Upper lobe of left lung (tissue), 6 donors: ENCODE data around the gene ANK3. TPM values are rescaled to one million over a fixed set of nuclear protein-coding genes. Genes with fewer than 3 reads are reported as not detected.

Experiments used
- ATAC-seq, 2 donors: fragments of 200-7000 bp; cut with Tn5 transposase; one replicate each; pipeline ENCODE4 v1.9.1; 2022; ENCODE audit warnings: mild to moderate bottlenecking in 2 of 2, moderate library complexity in 2 of 2; ENCODE audit not compliant: low FRiP score in 2 of 2
- DNase-seq, 2 donors: peaks; one replicate each; pipeline ENCODE4 v3.0.0-alpha.2; 2019 to 2020
- H3K27ac ChIP-seq, 4 donors: fragments of 200-600 bp; sonication (generic); one replicate each; pipeline ENCODE4 v1.5.1; 2016 to 2019
- H3K27me3 ChIP-seq, 4 donors: fragments of 200-600 bp; sonication (generic); one replicate each; pipeline ENCODE4 v1.5.1; 2017 to 2019
- H3K36me3 ChIP-seq, 4 donors: fragments of 200-600 bp; sonication (generic); one replicate each; pipeline ENCODE4 v1.5.1; 2016 to 2019
- H3K4me1 ChIP-seq, 4 donors: fragments of 200-600 bp; sonication (generic); one replicate each; pipeline ENCODE4 v1.5.1; 2018 to 2019
- H3K4me3 ChIP-seq, 4 donors: fragments of 200-600 bp; sonication (generic); one replicate each; pipeline ENCODE4 v1.5.1; 2017 to 2019; ENCODE audit warnings: mild to moderate bottlenecking in 2 of 4, moderate library complexity in 1 of 4
- H3K9me3 ChIP-seq, 4 donors: fragments of 200-600 bp; sonication (generic); one replicate each; pipeline ENCODE4 v1.5.1; 2018 to 2019
- CTCF ChIP-seq, 6 experiments: fragments of 450-650 bp in 4 of 6; fragments of 200-600 bp in 2 of 6; sonication (generic) in 2 of 6; IDR thresholded peaks; one replicate each; pipeline ENCODE4 v1.5.1; 2016 to 2019; ENCODE audit warnings: antibody characterized with exemption in 6 of 6
- EP300 ChIP-seq, 4 donors: sonication (generic); formaldehyde crosslinking; IDR thresholded peaks; one replicate each; pipeline ENCODE4 v1.5.1; 2017; ENCODE audit warnings: antibody characterized with exemption in 4 of 4, control low read depth in 2 of 4
- POLR2A ChIP-seq, 4 donors: fragments of 450-650 bp; IDR thresholded peaks; one replicate each; pipeline ENCODE4 v1.5.1; 2016 to 2017; ENCODE audit warnings: antibody characterized with exemption in 4 of 4, mild to moderate bottlenecking in 2 of 4
- POLR2AphosphoS5 ChIP-seq, 2 donors: sonication (generic); formaldehyde crosslinking; IDR thresholded peaks; one replicate each; pipeline ENCODE4 v1.5.1; 2017; ENCODE audit warnings: antibody characterized with exemption in 2 of 2
- WGBS, 2 donors: methylation state at CpG; one replicate each; pipeline ENCODE4 v1.1.5; 2017 to 2018; 5-methylcytosine and 5-hydroxymethylcytosine counted together
- total RNA-seq, 6 donors: library from RNA; depleted of rRNA in 4 of 6; stranded (reverse); fragments of >200 nt in 4 of 6; gene quantifications; one replicate each; pipeline versions ENCODE4 v1.1.0 to v1.2.1, GENCODE V29; 2016 to 2021
- donor health status: DM: no; HTN: no; CAD: no; lungs with moderate emphysema.
- donor health status: DM: no; HTN: yes; CAD: no; lungs with severe emphysema.

ANK3 gene
- total RNA-seq, 6 donors from 2014 or later = 43.9 to 193 (median 98.5) TPM

GRCh38 chr10:60122190-60122589 lies 267.5 kb downstream of the ANK3 start:
- 83 to 95% methylated on average over 2 of the region's 2 CpGs for WGBS, 2 donors
- no peak for ATAC-seq
- no peaks in the 10 kb centered on the region for H3K27me3 ChIP-seq
- H3K27ac ChIP-seq = no peak overlapping the region
- no peaks in the 10 kb centered on the region for H3K9me3 ChIP-seq
- H3K36me3 ChIP-seq = no peaks in the 10 kb centered on the region
- peaks cover 0 to 8% (median 0%) of the 10 kb centered on the region in 4 donors for H3K4me1 ChIP-seq
- no peak overlapping the region for H3K4me3 ChIP-seq
- TF ChIP-seq CTCF (IDR thresholded peaks at IDR 0.05) (no peak), POLR2AphosphoS5 (IDR thresholded peaks at IDR 0.05) (no peak), EP300 (IDR thresholded peaks at IDR 0.05) (no peak), POLR2A (IDR thresholded peaks at IDR 0.05) (no peak)
- no peak for DNase-seq

GRCh38 chr10:60114765-60115586 lies 274.7 kb downstream of the ANK3 start:
- no peaks in the 10 kb centered on the region for H3K9me3 ChIP-seq
- peak in 1 of 2 donors; percentile 71 for ATAC-seq
- H3K27ac ChIP-seq = no peak overlapping the region
- H3K4me1 ChIP-seq = no peaks in the 10 kb centered on the region
- H3K4me3 ChIP-seq = no peak overlapping the region
- WGBS, 2 donors = 43 to 53% methylated on average over 6 of the region's 6 CpGs
- DNase-seq = no peak
- no peaks in the 10 kb centered on the region for H3K36me3 ChIP-seq
- TF ChIP-seq CTCF (IDR thresholded peaks at IDR 0.05) = peak in 4 of 6 experiments; percentile 19 to 39 (median 36)
- no peak for TF ChIP-seq EP300 (IDR thresholded peaks at IDR 0.05)
- no peaks in the 10 kb centered on the region for H3K27me3 ChIP-seq

- DNase-seq (no peak), ATAC-seq (no peak)
These were observed 278.9 kb downstream of the ANK3 start for GRCh38 chr10:60110739-60111138.

GRCh38 chr10:60107308-60107976 lies 282.2 kb downstream of the ANK3 start:
- H3K27me3 ChIP-seq = no peaks in the 10 kb centered on the region
- DNase-seq (no peak), ATAC-seq (no peak)
- no peaks in the 10 kb centered on the region for H3K36me3 ChIP-seq
- H3K4me3 ChIP-seq = no peak overlapping the region
- no peaks in the 10 kb centered on the region for H3K9me3 ChIP-seq
- 84 to 86% methylated on average over 5 of the region's 5 CpGs for WGBS, 2 donors
- no peaks in the 10 kb centered on the region for H3K4me1 ChIP-seq
- no peak for TF ChIP-seq POLR2AphosphoS5 (IDR thresholded peaks at IDR 0.05)
- TF ChIP-seq POLR2A (IDR thresholded peaks at IDR 0.05) = no peak
- TF ChIP-seq EP300 (IDR thresholded peaks at IDR 0.05) = no peak
- no peak for TF ChIP-seq CTCF (IDR thresholded peaks at IDR 0.05)
- no peak overlapping the region for H3K27ac ChIP-seq

More at GRCh38 chr10:60110739-60111138, 278.9 kb downstream of the ANK3 start:
- Histone ChIP-seq H3K36me3 (no peaks in the 10 kb centered on the region), H3K4me3 (no peak overlapping the region), H3K4me1 (no peaks in the 10 kb centered on the region), H3K27me3 (no peaks in the 10 kb centered on the region), H3K27ac (no peak overlapping the region), H3K9me3 (no peaks in the 10 kb centered on the region)
- 78 to 79% methylated on average over 6 of the region's 6 CpGs for WGBS, 2 donors
- no peak for TF ChIP-seq EP300 (IDR thresholded peaks at IDR 0.05)
- no peak for TF ChIP-seq CTCF (IDR thresholded peaks at IDR 0.05)
- TF ChIP-seq POLR2AphosphoS5 (IDR thresholded peaks at IDR 0.05) = no peak
- TF ChIP-seq POLR2A (IDR thresholded peaks at IDR 0.05) = no peak
